GM18951 (cell line): ENCODE data around the gene PLEKHG5.

Experiments used
- POLR2A ChIP-seq: IDR thresholded peaks from 4 replicates; pipeline ENCODE4 v1.6.1; 2011; ENCODE audit warnings: mild to moderate bottlenecking; ENCODE audit not compliant: insufficient read length, insufficient read depth; ENCODE audit errors: extremely low read depth
- in situ Hi-C: fragments of 300-500 bp; cut with MboI; formaldehyde crosslinking; loops from one replicate; pipeline ENCODE4 v1.12.0; 2022; ENCODE audit warnings: low sequenced_read_pairs, mixed read lengths, inconsistent platforms; ENCODE audit not compliant: unreplicated experiment

PLEKHG5 gene

GRCh38 chr1:6491480-6491962 is at the start of gene PLEKHG5:
Gene PLEKHG5 (minus strand): TSS chr1:6491667. CDS start chr1:6477571, 14,096 bp downstream.
- in situ Hi-C loops: loop anchor here (10.0 kb wide), 1 partner anchor 143 kb away; no protein-coding TSS in a partner anchor
- no peak for TF ChIP-seq POLR2A

DNA sequence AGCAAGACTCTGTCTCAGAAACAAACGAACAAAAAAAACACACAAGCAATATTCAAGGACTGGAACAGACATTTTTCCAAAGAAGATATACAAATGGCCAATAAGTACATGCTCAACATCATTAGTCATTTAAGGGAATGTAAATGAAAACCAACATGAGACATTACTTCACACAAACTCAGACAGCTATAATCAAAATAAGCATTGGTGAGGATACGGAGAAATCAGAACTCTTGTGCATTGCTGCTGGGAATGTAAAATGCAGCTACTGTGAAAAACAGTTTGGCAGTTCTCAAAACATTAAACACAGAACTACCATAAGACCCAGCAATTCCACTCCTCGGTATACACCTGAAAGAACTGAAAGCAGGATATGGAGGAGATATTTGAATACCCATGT is 47.5 kb upstream of the PLEKHG5 start:
- TF ChIP-seq POLR2A: no peak
- in situ Hi-C loops: no loop called here

DNA sequence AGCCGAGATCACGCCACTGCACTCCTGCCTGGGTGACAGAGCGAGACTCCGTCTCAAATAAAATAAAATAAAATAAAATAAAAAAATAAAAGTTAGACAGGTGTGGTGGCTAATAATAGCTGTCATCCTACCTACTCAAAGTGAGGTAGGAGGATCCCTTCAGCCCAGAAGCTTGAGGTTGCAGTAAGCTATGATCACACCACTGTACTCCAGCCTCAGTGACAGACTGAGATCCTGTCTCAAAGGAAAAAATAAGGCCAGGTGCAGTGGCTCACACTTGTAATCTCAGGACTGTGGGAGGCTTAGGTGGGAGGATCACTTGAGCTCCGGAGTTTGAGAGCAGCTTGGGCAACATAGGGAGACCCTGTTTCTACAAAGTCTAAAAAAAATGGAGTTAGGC is 44.8 kb upstream of the PLEKHG5 start:
- in situ Hi-C loops: no loop called here
- no peak for TF ChIP-seq POLR2A

- TF ChIP-seq POLR2A: no peak
- in situ Hi-C loops: no loop called here
Observed at GRCh38 chr1:6535214-6535613, 43.7 kb upstream of the PLEKHG5 start.

GRCh38 chr1:6534248-6534822 is 42.9 kb upstream of the PLEKHG5 start:
- TF ChIP-seq POLR2A: no peak
- in situ Hi-C loops: no loop called here

- in situ Hi-C loops: no loop called here
- TF ChIP-seq POLR2A: no peak
Observed at GRCh38 chr1:6531996-6532395, 40.5 kb upstream of the PLEKHG5 start.

DNA sequence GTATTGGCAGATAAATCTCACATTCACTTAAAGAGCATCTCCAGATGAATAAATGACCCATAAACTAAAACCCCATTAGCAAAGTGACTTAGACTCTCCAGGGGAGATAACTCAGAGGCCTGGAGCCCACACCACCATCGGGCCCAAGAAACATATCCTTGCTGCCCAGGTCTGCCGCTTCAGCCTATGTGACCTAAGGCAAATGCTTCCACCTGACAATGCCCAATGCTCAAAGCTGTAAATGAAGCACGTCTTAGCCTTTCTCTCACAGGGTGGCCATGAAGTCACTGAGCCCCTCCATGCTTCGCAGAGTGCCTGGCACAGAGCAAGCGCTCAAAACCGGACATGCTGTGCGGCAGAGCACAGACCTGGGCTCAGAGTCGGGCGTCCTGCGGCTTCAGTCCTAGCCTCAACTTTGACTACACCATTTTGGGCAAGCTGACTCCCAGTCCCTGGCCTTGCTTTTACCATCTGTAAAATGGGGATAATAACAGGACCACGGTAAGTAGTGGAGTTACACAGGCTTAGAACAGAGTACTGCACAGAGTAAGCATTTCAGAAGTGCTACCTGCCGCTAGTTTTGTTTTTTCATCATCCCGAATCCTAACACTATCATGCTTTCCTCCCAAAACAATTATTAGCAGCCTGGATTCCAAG is 39.2 kb upstream of the PLEKHG5 start:
- in situ Hi-C loops: no loop called here
- TF ChIP-seq POLR2A: no peak

DNA sequence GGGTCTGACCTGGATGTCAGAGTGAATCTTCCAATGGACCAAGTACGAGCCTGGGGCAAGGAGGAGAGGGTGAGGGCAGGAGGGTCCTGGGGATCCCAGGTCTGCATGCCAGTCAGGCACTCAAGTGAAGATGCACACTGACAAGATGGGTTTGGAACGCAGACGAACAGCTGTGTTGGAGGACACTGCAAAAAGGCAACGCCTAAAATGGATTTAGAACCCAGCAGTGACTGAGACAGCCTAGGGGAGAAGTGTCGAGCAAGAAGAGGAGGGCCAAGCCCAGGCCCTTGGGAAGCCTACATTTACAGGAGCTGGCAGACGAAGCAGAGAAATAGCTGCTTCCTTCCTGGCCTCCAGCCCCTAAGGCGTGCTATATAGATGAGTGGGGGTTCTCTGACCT is 37.0 kb upstream of the PLEKHG5 start:
- in situ Hi-C loops: no loop called here
- TF ChIP-seq POLR2A: no peak

DNA sequence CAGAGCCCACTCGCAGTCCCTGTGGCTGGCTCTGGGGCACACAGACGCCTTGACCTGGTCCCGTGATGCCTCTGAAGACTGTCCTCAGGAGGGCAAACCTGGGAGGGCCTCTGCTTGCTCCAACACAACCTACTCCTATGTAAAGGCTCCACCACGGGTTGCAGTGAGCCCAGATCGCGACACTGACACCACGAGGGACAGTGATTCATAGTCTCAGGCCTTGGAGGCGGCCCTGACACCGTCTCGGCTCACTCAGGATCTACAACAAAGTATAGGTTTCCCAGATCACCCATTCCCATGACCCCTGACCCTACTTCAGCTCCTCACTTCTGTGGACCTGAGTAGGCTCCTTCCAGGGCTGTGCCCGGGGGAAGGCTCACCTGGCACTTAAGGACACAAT is 34.8 kb upstream of the PLEKHG5 start:
- in situ Hi-C loops: no loop called here
- TF ChIP-seq POLR2A: no peak

DNA sequence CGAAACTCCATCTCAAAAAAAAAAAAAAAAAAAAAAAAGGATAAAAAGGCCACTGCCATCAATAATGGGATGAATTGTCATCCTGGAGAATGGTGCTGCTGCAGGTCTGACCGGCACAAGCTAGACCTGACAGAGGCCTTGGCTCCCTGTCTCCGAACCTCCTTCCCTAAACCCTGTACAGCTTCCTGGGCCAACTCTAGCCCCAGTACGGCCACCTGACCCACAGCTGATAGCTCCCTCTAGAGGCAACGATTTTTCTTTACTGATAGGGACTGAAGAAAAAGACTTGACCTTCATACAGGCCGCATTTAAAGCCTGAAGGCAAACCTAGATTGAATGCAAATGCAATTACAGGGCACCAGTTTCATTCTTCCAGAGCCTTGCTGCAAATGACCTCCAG is 32.1 kb upstream of the PLEKHG5 start:
- TF ChIP-seq POLR2A: no peak
- in situ Hi-C loops: no loop called here

GRCh38 chr1:6521536-6521935 is 30.1 kb upstream of the PLEKHG5 start:
- in situ Hi-C loops: no loop called here
- TF ChIP-seq POLR2A: no peak

- in situ Hi-C loops: no loop called here
- no peak for TF ChIP-seq POLR2A
Observed at GRCh38 chr1:6519935-6520671, 28.6 kb upstream of the PLEKHG5 start.

GRCh38 chr1:6519491-6519934 is 28.0 kb upstream of the PLEKHG5 start:
- no peak for TF ChIP-seq POLR2A
- in situ Hi-C loops: no loop called here

DNA sequence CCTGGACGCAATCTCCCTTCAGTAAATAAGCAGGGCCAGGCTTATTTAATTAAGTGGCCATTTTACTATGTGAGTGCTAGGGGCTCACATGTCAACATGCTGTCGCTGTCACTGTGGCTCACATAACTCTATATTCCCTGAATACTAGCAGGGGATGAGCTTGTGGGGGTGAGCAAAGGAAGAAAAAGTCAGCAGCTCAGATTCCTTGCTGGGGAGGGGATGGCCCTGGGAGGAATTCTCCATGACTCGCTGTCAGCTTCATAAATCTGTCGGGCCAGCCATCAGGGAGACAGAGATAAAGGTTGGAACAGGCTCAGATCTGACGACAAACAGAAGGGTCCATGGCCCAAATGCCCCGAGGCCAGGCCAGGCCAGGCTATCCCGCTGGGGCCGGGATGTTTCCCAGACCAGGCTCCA is 26.0 kb upstream of the PLEKHG5 start:
- TF ChIP-seq POLR2A: no peak
- in situ Hi-C loops: no loop called here

DNA sequence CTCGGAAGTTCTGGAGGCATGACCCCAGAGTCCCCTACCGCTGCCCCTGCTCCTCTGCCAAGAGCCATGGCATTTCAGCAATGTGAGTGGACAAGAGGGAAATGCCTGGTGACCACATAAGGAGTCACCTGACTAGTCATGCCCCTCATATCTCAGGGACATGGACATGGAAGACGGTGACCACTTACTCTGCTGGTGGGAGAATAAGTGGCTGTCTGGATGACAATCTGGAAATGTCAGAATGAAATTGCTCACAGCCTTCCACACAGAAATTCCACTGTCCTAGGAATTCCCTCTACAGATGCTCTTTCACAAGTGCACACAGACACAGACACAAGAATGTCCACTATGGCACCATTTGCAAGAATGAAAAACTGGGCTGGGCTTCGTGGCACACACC is 24.3 kb upstream of the PLEKHG5 start:
- in situ Hi-C loops: no loop called here
- no peak for TF ChIP-seq POLR2A
